ENCODE results near the gene CDC25B.

Gene CDC25B

GRCh38 chr20:3765171-3765882, 30.8 kb upstream of the CDC25B start:
- no peak for DNase-seq (ENCODE audit: low spot score)
- TF ChIP-seq CTCF (IDR thresholded peaks at IDR 0.05; ENCODE audit: extremely low read depth, missing control alignments), result no peak

- TF ChIP-seq CTCF (IDR thresholded peaks at IDR 0.05; ENCODE audit: extremely low read depth, missing control alignments), result no peak
- DNase-seq (ENCODE audit: low spot score), result no peak
Measured at GRCh38 chr20:3766422-3767109, 29.5 kb upstream of the CDC25B start.

- DNase-seq (ENCODE audit: low spot score), result no peak
- TF ChIP-seq CTCF (IDR thresholded peaks at IDR 0.05; ENCODE audit: extremely low read depth, missing control alignments), result no peak
Measured at GRCh38 chr20:3767110-3767426, 29.0 kb upstream of the CDC25B start.

- no peak for TF ChIP-seq CTCF (IDR thresholded peaks at IDR 0.05; ENCODE audit: extremely low read depth, missing control alignments)
- DNase-seq (ENCODE audit: low spot score), result peak; percentile 99
Measured at GRCh38 chr20:3767427-3768341, 28.4 kb upstream of the CDC25B start, which contains the start of gene ADISSP. ADISSP (minus strand) TSS chr20:3767753; CDS start chr20:3760100, 7,653 bp downstream.

GRCh38 chr20:3768342-3769130, 27.6 kb upstream of the CDC25B start:
- TF ChIP-seq CTCF (IDR thresholded peaks at IDR 0.05; ENCODE audit: extremely low read depth, missing control alignments), result peak; percentile 71
- DNase-seq (ENCODE audit: low spot score), result peak; percentile 83

- no peak for TF ChIP-seq CTCF (IDR thresholded peaks at IDR 0.05; ENCODE audit: extremely low read depth, missing control alignments)
- no peak for DNase-seq (ENCODE audit: low spot score)
Measured at GRCh38 chr20:3771552-3772058, 24.5 kb upstream of the CDC25B start.
